Osteocyte (in vitro differentiated cells): ENCODE results near the gene CENPC. TPM values are rescaled to one million over a fixed set of nuclear protein-coding genes. Genes with fewer than 3 reads are reported as not detected.

Experiments
- DNase-seq: peaks from one replicate; pipeline ENCODE4 v3.0.0; 2021; ENCODE audit warnings: mixed read lengths; ENCODE audit not compliant: unreplicated experiment; ENCODE audit errors: extremely low spot score
- H3K27ac Mint-ChIP-seq: one replicate; pipeline ENCODE4 v1.8.0; 2021; ENCODE audit warnings: mild to moderate bottlenecking, mixed read lengths; ENCODE audit not compliant: unreplicated experiment
- H3K27me3 Mint-ChIP-seq: one replicate; pipeline ENCODE4 v1.8.0; 2021; ENCODE audit warnings: mixed read lengths; ENCODE audit not compliant: unreplicated experiment
- H3K36me3 Mint-ChIP-seq: one replicate; pipeline ENCODE4 v1.8.0; 2021; ENCODE audit warnings: mixed read lengths; ENCODE audit not compliant: unreplicated experiment
- H3K4me1 Mint-ChIP-seq: one replicate; pipeline ENCODE4 v1.8.0; 2021; ENCODE audit warnings: mixed read lengths; ENCODE audit not compliant: unreplicated experiment
- H3K4me3 Mint-ChIP-seq: one replicate; pipeline ENCODE4 v1.8.0; 2021; ENCODE audit warnings: mild to moderate bottlenecking, moderate library complexity, mixed read lengths; ENCODE audit not compliant: unreplicated experiment
- H3K9me3 Mint-ChIP-seq: one replicate; pipeline ENCODE4 v1.8.0; 2021; ENCODE audit warnings: mixed read lengths; ENCODE audit not compliant: unreplicated experiment
- total RNA-seq: library from RNA; stranded (reverse); gene quantifications from 2 replicates; pipeline ENCODE4 v1.2.1, GENCODE V29; 2021
- TF ChIP-seq, protein P1 (sequence below): fragments of 200-600 bp; sonication (generic); IDR thresholded peaks from 2 replicates; pipeline ENCODE4 v1.5.0; 2021; ENCODE audit warnings: antibody characterized with exemption, mild to moderate bottlenecking, moderate library complexity

The CENPC gene
- total RNA-seq, 1 donor from 2014 or later = 15.8 TPM

- Mint-ChIP-seq H3K36me3 (peaks cover 20% of the 10 kb centered on the region), H3K4me1 (peaks cover 6% of the 10 kb centered on the region), H3K9me3 (peaks cover 7% of the 10 kb centered on the region), H3K27ac (no peak overlapping the region), H3K27me3 (no peaks in the 10 kb centered on the region), H3K4me3 (no peak overlapping the region)
- TF ChIP-seq, protein P1, sequence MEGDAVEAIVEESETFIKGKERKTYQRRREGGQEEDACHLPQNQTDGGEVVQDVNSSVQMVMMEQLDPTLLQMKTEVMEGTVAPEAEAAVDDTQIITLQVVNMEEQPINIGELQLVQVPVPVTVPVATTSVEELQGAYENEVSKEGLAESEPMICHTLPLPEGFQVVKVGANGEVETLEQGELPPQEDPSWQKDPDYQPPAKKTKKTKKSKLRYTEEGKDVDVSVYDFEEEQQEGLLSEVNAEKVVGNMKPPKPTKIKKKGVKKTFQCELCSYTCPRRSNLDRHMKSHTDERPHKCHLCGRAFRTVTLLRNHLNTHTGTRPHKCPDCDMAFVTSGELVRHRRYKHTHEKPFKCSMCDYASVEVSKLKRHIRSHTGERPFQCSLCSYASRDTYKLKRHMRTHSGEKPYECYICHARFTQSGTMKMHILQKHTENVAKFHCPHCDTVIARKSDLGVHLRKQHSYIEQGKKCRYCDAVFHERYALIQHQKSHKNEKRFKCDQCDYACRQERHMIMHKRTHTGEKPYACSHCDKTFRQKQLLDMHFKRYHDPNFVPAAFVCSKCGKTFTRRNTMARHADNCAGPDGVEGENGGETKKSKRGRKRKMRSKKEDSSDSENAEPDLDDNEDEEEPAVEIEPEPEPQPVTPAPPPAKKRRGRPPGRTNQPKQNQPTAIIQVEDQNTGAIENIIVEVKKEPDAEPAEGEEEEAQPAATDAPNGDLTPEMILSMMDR = no peak
- DNase-seq = no peak
Measured at GRCh38 chr4:67436742-67437141, 108.6 kb downstream of the CENPC start.

GRCh38 chr4:67430989-67431388 is 114.3 kb downstream of the CENPC start:
- Mint-ChIP-seq H3K9me3 (peaks cover 7% of the 10 kb centered on the region), H3K36me3 (peaks cover 19% of the 10 kb centered on the region), H3K4me1 (no peaks in the 10 kb centered on the region), H3K27me3 (no peaks in the 10 kb centered on the region), H3K27ac (no peak overlapping the region), H3K4me3 (no peak overlapping the region)
- no peak for DNase-seq
- TF ChIP-seq, protein P1 = no peak

DNA sequence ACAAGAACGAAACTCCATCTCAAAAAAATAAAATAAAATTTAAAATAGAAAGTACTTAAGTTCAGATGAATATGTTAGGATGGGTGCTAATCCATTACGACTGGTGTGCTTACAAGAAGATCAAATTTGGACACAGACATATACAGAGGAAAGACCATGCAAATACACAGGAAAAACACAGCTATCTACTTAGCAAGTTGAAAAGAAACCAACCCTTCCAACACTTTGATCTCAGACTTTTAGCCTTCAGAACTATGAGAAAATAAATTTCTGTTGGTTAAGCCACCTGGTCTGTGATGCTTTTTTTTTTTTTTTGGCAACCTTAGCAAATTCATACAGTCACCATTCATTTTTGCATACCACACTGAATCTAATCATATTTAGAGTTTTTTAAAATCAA is 116.5 kb downstream of the CENPC start:
- Mint-ChIP-seq H3K4me3 (no peak overlapping the region), H3K9me3 (peaks cover 7% of the 10 kb centered on the region)

More for the DNA sequence above, 116.5 kb downstream of the CENPC start:
- H3K4me1 Mint-ChIP-seq = no peaks in the 10 kb centered on the region
- no peak for DNase-seq
- no peak overlapping the region for H3K27ac Mint-ChIP-seq
- H3K36me3 Mint-ChIP-seq = peaks cover 15% of the 10 kb centered on the region
- H3K27me3 Mint-ChIP-seq = no peaks in the 10 kb centered on the region
- TF ChIP-seq, protein P1 = no peak

Other genes with a start within 250 kb of the CENPC start
- gene STAP1, start 13.2 kb upstream of the CENPC start, total RNA-seq = not detected in 2 replicates
- 59.6 and 66.1 TPM in 2 replicates for gene UBA6, start 155.7 kb upstream of the CENPC start, total RNA-seq
- gene GNRHR, start 208.9 kb upstream of the CENPC start, total RNA-seq = not detected in 2 replicates